Measurements from ENCODE around the gene APLP1.

Gene APLP1

GRCh38 chr19:35898499-35898809, 30.1 kb downstream of the APLP1 start:
- peaks cover 24% of the 10 kb centered on the region for H3K4me1 Mint-ChIP-seq (ENCODE audit: low read depth)

GRCh38 chr19:35899547-35900214, 31.3 kb downstream of the APLP1 start:
- Mint-ChIP-seq H3K9me3 (no peaks in the 10 kb centered on the region), H3K4me1 (ENCODE audit: low read depth) (peaks cover 34% of the 10 kb centered on the region), H3K4me3 (peak overlapping the region; percentile 89), H3K27me3 (ENCODE audit: low read depth) (no peaks in the 10 kb centered on the region), H3K36me3 (ENCODE audit: low read depth) (peaks cover 37% of the 10 kb centered on the region), H3K27ac (peak overlapping the region; percentile 99)
- peak; percentile 86 for DNase-seq (ENCODE audit: low spot score)

More at GRCh38 chr19:35898499-35898809, 30.1 kb downstream of the APLP1 start:
- Mint-ChIP-seq H3K9me3 (no peaks in the 10 kb centered on the region), H3K27ac (peak overlapping the region; percentile 99), H3K36me3 (ENCODE audit: low read depth) (peaks cover 35% of the 10 kb centered on the region), H3K4me3 (peak overlapping the region; percentile 89), H3K27me3 (ENCODE audit: low read depth) (no peaks in the 10 kb centered on the region)
- no peak for DNase-seq (ENCODE audit: low spot score)

- Mint-ChIP-seq H3K9me3 (no peaks in the 10 kb centered on the region), H3K27ac (peak overlapping the region; percentile 96), H3K4me1 (ENCODE audit: low read depth) (peaks cover 40% of the 10 kb centered on the region), H3K4me3 (peak overlapping the region; percentile 89), H3K27me3 (ENCODE audit: low read depth) (no peaks in the 10 kb centered on the region), H3K36me3 (ENCODE audit: low read depth) (peaks cover 28% of the 10 kb centered on the region)
- DNase-seq (ENCODE audit: low spot score), result no peak
Observed at GRCh38 chr19:35901055-35901644, 32.8 kb downstream of the APLP1 start.

DNA sequence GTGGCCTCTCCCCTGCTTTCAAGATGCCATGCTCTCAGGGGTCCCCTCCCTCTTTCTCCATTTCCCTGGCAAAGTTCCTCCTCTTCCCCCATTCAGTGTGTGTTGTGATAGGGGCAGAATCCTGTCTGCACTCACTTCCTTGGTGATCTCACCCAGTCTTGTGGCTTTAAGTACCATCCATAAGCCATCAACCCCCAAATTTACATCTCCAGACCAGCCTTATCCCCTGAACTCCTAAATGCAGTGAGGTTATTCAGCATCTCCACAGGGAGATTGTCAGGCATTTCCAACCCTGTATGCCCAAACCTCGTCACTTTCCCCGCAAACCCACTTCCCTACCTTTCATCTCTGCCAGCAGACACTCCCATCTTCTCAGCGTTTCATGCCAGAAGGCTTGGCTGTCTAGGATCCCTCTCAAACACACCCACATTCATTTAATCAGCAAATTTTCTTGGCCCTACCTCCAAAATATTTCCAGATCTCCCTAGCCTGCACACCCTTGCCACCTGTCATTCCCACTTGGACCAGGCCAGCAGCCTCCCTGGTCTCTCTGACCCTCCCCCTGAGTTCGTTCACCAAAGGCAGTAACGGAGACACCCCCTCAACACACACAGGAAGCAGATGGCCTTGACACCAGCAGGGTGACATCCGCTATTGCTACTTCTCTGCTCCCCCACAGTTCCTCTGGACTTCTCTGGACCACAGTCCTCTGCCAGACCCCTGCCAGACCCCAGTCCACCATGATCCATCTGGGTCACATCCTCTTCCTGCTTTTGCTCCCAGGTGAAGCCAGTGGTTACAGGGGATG, 33.7 kb downstream of the APLP1 start, which contains the start of gene HCST:
HCST (plus strand) TSS at position 676 of the 808 bp plus-strand sequence; CDS start at position 741, 65 bp downstream.
- Mint-ChIP-seq H3K27me3 (ENCODE audit: low read depth) (no peaks in the 10 kb centered on the region), H3K36me3 (ENCODE audit: low read depth) (peaks cover 24% of the 10 kb centered on the region), H3K27ac (peak within 1 kb of the TSS; percentile 96), H3K4me1 (ENCODE audit: low read depth) (peaks cover 40% of the 10 kb centered on the region), H3K9me3 (no peaks in the 10 kb centered on the region), H3K4me3 (peak within 1 kb of the TSS; percentile 89)
- peak; percentile 47 for DNase-seq (ENCODE audit: low spot score)

DNA sequence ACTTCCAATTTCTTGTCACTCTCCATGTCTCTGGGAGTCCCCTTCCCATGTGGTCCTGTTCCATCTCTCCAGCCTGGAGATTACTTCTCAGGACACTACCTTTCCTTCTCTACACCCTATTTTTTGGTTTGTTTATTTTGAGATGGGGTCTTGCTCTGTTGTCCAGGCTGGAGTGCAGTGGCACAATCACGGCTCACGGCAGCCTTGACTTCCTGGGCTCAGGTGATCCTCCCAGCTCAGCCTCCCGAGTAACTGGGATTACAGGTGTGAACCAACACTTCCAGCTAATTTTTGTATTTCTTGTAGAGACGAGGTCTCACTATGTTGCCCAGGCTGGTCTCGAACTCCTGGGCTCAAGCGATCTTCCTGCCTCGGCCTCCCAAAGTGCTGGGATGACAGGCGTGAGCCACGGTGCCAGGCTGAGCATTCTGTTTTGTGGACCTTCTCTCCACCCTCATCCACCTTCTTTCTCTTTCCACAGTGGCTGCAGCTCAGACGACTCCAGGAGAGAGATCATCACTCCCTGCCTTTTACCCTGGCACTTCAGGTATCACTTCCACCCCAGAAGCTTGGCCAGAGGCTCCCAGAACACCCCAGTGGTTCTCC, 34.6 kb downstream of the APLP1 start:
- no peak for DNase-seq (ENCODE audit: low spot score)
- Mint-ChIP-seq H3K4me3 (peak overlapping the region; percentile 89), H3K36me3 (ENCODE audit: low read depth) (peaks cover 16% of the 10 kb centered on the region), H3K4me1 (ENCODE audit: low read depth) (peaks cover 35% of the 10 kb centered on the region), H3K27me3 (ENCODE audit: low read depth) (no peaks in the 10 kb centered on the region), H3K9me3 (no peaks in the 10 kb centered on the region), H3K27ac (peak overlapping the region; percentile 96)

DNA sequence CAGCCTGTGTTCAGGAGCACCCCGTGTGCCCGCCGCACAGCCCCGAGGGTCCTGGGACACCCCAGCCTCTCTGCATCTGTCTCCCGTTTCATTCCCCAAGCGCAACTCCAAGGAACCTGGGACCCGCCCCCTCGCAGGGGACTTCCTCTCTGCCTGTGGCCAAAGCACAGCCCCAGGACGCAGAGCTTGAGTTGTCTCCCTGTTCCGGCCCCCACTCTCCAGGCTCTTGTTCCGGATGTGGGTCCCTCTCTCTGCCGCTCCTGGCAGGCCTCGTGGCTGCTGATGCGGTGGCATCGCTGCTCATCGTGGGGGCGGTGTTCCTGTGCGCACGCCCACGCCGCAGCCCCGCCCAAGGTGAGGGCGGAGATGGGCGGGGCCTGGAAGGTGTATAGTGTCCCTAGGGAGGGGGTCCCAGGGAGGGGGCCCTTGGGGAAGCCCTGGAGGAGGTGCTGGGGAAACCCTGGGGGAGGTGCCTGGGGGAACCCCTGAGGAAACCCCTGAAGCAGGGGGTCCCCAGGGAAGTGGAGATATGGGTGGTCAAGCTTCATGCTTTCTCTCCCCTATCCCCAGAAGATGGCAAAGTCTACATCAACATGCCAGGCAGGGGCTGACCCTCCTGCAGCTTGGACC, 35.3 kb downstream of the APLP1 start:
- H3K4me3 Mint-ChIP-seq, result peak overlapping the region; percentile 89
- H3K36me3 Mint-ChIP-seq (ENCODE audit: low read depth), result peaks cover 12% of the 10 kb centered on the region
- peak overlapping the region; percentile 96 for H3K27ac Mint-ChIP-seq
- no peaks in the 10 kb centered on the region for H3K9me3 Mint-ChIP-seq
- DNase-seq (ENCODE audit: low spot score), result peak; percentile 89
- no peaks in the 10 kb centered on the region for H3K27me3 Mint-ChIP-seq (ENCODE audit: low read depth)
- peaks cover 32% of the 10 kb centered on the region for H3K4me1 Mint-ChIP-seq (ENCODE audit: low read depth)

GRCh38 chr19:35904311-35905068, 36.1 kb downstream of the APLP1 start:
- peaks cover 6% of the 10 kb centered on the region for H3K36me3 Mint-ChIP-seq (ENCODE audit: low read depth)
- no peaks in the 10 kb centered on the region for H3K9me3 Mint-ChIP-seq
- peaks cover 37% of the 10 kb centered on the region for H3K4me1 Mint-ChIP-seq (ENCODE audit: low read depth)
- H3K27me3 Mint-ChIP-seq (ENCODE audit: low read depth), result no peaks in the 10 kb centered on the region
- no peak for DNase-seq (ENCODE audit: low spot score)
- H3K4me3 Mint-ChIP-seq, result peak overlapping the region; percentile 12
- peak overlapping the region; percentile 85 for H3K27ac Mint-ChIP-seq

DNA sequence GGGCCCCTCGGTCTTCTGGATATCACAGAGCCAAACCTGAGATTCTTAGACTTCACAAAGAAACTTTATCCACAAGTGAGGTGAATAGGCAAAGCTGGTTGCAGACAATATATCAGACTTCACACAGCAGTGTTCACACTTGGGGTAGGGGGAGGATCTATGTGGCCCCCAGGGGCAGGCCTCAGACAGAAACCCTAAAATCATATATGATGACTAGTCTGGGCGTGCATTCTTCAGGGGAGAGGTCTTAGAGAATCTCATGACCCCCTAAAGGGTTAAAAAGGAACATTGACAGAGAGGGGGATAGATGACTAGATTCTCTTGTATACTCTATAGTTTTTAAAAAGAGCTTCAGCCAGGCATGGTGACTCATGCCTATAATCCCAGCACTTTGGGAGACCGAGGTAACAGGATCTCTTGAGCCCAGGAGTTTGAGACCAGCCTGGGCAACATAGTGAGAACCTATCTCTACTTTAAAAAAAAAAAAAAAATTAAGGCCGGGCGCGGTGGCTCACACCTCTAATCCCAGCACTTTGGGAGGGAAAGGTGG, 36.9 kb downstream of the APLP1 start:
- peak overlapping the region; percentile 85 for H3K27ac Mint-ChIP-seq
- no peaks in the 10 kb centered on the region for H3K27me3 Mint-ChIP-seq (ENCODE audit: low read depth)
- H3K4me1 Mint-ChIP-seq (ENCODE audit: low read depth), result peaks cover 38% of the 10 kb centered on the region
- H3K4me3 Mint-ChIP-seq, result no peak overlapping the region
- no peaks in the 10 kb centered on the region for H3K9me3 Mint-ChIP-seq
- H3K36me3 Mint-ChIP-seq (ENCODE audit: low read depth), result peaks cover 5% of the 10 kb centered on the region
- DNase-seq (ENCODE audit: low spot score), result no peak

GRCh38 chr19:35907377-35907745, 39.0 kb downstream of the APLP1 start:
- Mint-ChIP-seq H3K4me3 (no peak overlapping the region), H3K27me3 (ENCODE audit: low read depth) (no peaks in the 10 kb centered on the region), H3K36me3 (ENCODE audit: low read depth) (peaks cover 5% of the 10 kb centered on the region), H3K9me3 (no peaks in the 10 kb centered on the region), H3K27ac (peak overlapping the region; percentile 26), H3K4me1 (ENCODE audit: low read depth) (peaks cover 30% of the 10 kb centered on the region)
- DNase-seq (ENCODE audit: low spot score), result no peak

GRCh38 chr19:35908010-35908441, 39.7 kb downstream of the APLP1 start, which contains the start of gene TYROBP:
TYROBP (minus strand) TSS chr19:35908295; CDS start chr19:35908228, 67 bp downstream.
- Mint-ChIP-seq H3K9me3 (no peaks in the 10 kb centered on the region), H3K4me1 (ENCODE audit: low read depth) (peaks cover 27% of the 10 kb centered on the region), H3K27ac (peak within 1 kb of the TSS; percentile 44), H3K27me3 (ENCODE audit: low read depth) (no peaks in the 10 kb centered on the region), H3K36me3 (ENCODE audit: low read depth) (peaks cover 5% of the 10 kb centered on the region), H3K4me3 (no peak within 1 kb of the TSS)
- no peak for DNase-seq (ENCODE audit: low spot score)

GRCh38 chr19:35908973-35909683, 40.8 kb downstream of the APLP1 start:
- DNase-seq (ENCODE audit: low spot score), result no peak
- Mint-ChIP-seq H3K4me1 (ENCODE audit: low read depth) (peaks cover 18% of the 10 kb centered on the region), H3K27ac (peak overlapping the region; percentile 44), H3K9me3 (no peaks in the 10 kb centered on the region), H3K4me3 (no peak overlapping the region), H3K36me3 (ENCODE audit: low read depth) (no peaks in the 10 kb centered on the region), H3K27me3 (ENCODE audit: low read depth) (no peaks in the 10 kb centered on the region)

DNA sequence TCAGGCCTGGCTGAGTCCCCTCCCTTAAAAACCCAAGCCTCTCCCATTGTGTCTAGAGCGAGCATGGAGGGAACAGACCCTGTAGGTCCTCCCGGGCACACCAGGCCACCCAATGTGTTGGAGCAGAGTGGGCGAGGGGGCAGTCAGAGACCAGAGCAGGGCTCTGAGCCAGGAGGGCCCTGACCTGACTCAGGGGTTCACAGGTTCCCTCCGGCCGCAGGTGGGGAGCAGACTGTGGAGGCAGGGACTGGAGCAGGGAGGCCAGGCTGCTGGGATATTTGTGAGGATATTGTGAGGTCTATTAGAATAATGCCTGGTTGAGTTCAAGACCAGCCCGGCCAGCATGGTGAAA, 41.3 kb downstream of the APLP1 start:
- H3K27me3 Mint-ChIP-seq (ENCODE audit: low read depth), result no peaks in the 10 kb centered on the region
- H3K36me3 Mint-ChIP-seq (ENCODE audit: low read depth), result no peaks in the 10 kb centered on the region
- H3K4me3 Mint-ChIP-seq, result no peak overlapping the region
- H3K4me1 Mint-ChIP-seq (ENCODE audit: low read depth), result peaks cover 13% of the 10 kb centered on the region
- no peak for DNase-seq (ENCODE audit: low spot score)
- no peaks in the 10 kb centered on the region for H3K9me3 Mint-ChIP-seq
- H3K27ac Mint-ChIP-seq, result no peak overlapping the region

Data from T-helper 2 cell treated with Interferon-gamma antibody and Interleukin-4, amounts not matched to agents 5 μg/mL and 100 μg/mL, for 36 hours (primary cell).